Gastroesophageal sphincter (tissue), 4 donors: ENCODE measurements around the gene PSEN2. TPM values are rescaled to one million over a fixed set of nuclear protein-coding genes. Genes with fewer than 3 reads are reported as not detected.

Source experiments
- ATAC-seq: fragments of 150-250 bp; one replicate; pipeline ENCODE4 v1.9.1; 2016; ENCODE audit warnings: mild to moderate bottlenecking, moderate library complexity
- H3K27ac ChIP-seq, 4 donors: fragments of 200-600 bp; sonication (generic) in 3 of 4; 1 replicate in 3 of 4; 2 replicates in 1 of 4; pipeline ENCODE4 v1.5.1; 2016 to 2019
- H3K27me3 ChIP-seq: fragments of 200-600 bp; sonication (generic); one replicate; pipeline ENCODE4 v1.5.1; 2019
- H3K36me3 ChIP-seq, 2 donors: fragments of 200-600 bp; sonication (generic); one replicate each; pipeline ENCODE4 v1.5.1; 2019; ENCODE audit warnings: control low read depth in 1 of 2
- H3K4me1 ChIP-seq, 3 donors: fragments of 200-600 bp; sonication (generic); 1 replicate in 2 of 3; 2 replicates in 1 of 3; pipeline ENCODE4 v1.5.1; 2016 to 2019; ENCODE audit warnings: control low read depth in 2 of 3
- H3K4me3 ChIP-seq, 2 donors: fragments of 200-600 bp; sonication (generic); one replicate each; pipeline ENCODE4 v1.5.1; 2019; ENCODE audit warnings: mild to moderate bottlenecking in 1 of 2, moderate library complexity in 1 of 2
- H3K9me3 ChIP-seq, 3 donors: fragments of 200-600 bp; sonication (generic); one replicate each; pipeline ENCODE4 v1.5.1; 2017 to 2019; ENCODE audit warnings: control low read depth in 2 of 3
- CTCF ChIP-seq, 4 experiments: fragments of 200-600 bp in 2 of 4; fragments of 450-650 bp in 2 of 4; sonication (generic) in 1 of 4; IDR thresholded peaks; one replicate each; pipeline ENCODE4 v1.5.1; 2017 to 2019; ENCODE audit warnings: antibody characterized with exemption in 4 of 4, mild to moderate bottlenecking in 2 of 4, moderate library complexity in 2 of 4
- EP300 ChIP-seq: sonication (generic); formaldehyde crosslinking; IDR thresholded peaks from one replicate; pipeline ENCODE4 v1.6.1; 2017; ENCODE audit warnings: antibody characterized with exemption, mild to moderate bottlenecking
- POLR2A ChIP-seq, 2 donors: fragments of 450-650 bp; IDR thresholded peaks; one replicate each; pipeline ENCODE4 v1.6.1; 2017; ENCODE audit warnings: antibody characterized with exemption in 2 of 2, mild to moderate bottlenecking in 2 of 2, moderate library complexity in 1 of 2
- POLR2AphosphoS5 ChIP-seq: sonication (generic); formaldehyde crosslinking; IDR thresholded peaks from one replicate; pipeline ENCODE4 v1.6.1; 2017; ENCODE audit warnings: antibody characterized with exemption
- WGBS, 2 donors: methylation state at CpG; one replicate each; pipeline ENCODE4 v1.1.5; 2018; ENCODE audit warnings: low coverage in 1 of 2; 5-methylcytosine and 5-hydroxymethylcytosine counted together
- total RNA-seq, 4 donors: library from RNA; depleted of rRNA; stranded (reverse); fragments of >200 nt; gene quantifications; one replicate each; pipeline ENCODE4 v1.1.0, GENCODE V29; 2016

Gene PSEN2
- total RNA-seq, 4 donors from 2014 or later: 41.4 to 64.4 (median 42.5) TPM

- WGBS, 2 donors: 86 to 95% methylated on average over 2 of the region's 6 CpGs
- TF ChIP-seq CTCF (IDR thresholded peaks at IDR 0.05): no peak
- TF ChIP-seq POLR2A (IDR thresholded peaks at IDR 0.05): no peak
- no peak for TF ChIP-seq POLR2AphosphoS5
- TF ChIP-seq EP300: no peak
- ATAC-seq: no peak
These were observed 16.6 kb downstream of the PSEN2 start for GRCh38 chr1:226887006-226887405.

GRCh38 chr1:226888021-226888420 is 17.6 kb downstream of the PSEN2 start:
- no peaks in the 10 kb centered on the region for H3K9me3 ChIP-seq
- WGBS, 2 donors: 80% methylated on average over 1 of the region's 8 CpGs; no CpG with 5 or more reads in 1 of the 2 donors
- no peak for ATAC-seq
- H3K27ac ChIP-seq: no peak overlapping the region
- peaks cover 0 to 98% of the 10 kb centered on the region in 2 donors for H3K36me3 ChIP-seq
- H3K4me1 ChIP-seq: peaks cover 0 to 14% (median 0%) of the 10 kb centered on the region in 3 donors
- no peak overlapping the region for H3K4me3 ChIP-seq
- no peak for TF ChIP-seq CTCF (IDR thresholded peaks at IDR 0.05)
- no peak for TF ChIP-seq POLR2A (IDR thresholded peaks at IDR 0.05)
- TF ChIP-seq POLR2AphosphoS5: no peak
- no peak for TF ChIP-seq EP300
- no peaks in the 10 kb centered on the region for H3K27me3 ChIP-seq

More at GRCh38 chr1:226887006-226887405, 16.6 kb downstream of the PSEN2 start:
- peaks cover 0 to 23% (median 4%) of the 10 kb centered on the region in 3 donors for H3K4me1 ChIP-seq
- no peaks in the 10 kb centered on the region for H3K9me3 ChIP-seq
- H3K4me3 ChIP-seq: no peak overlapping the region
- H3K36me3 ChIP-seq: peaks cover 0 to 98% of the 10 kb centered on the region in 2 donors
- H3K27ac ChIP-seq: no peak overlapping the region
- no peaks in the 10 kb centered on the region for H3K27me3 ChIP-seq

- WGBS, 2 donors: 93% methylated on average over 3 of the region's 8 CpGs; no CpG with 5 or more reads in 1 of the 2 donors
These were observed 18.4 kb downstream of the PSEN2 start for GRCh38 chr1:226888816-226889215.

GRCh38 chr1:226889616-226890330 is 19.4 kb downstream of the PSEN2 start:
- no peaks in the 10 kb centered on the region for H3K9me3 ChIP-seq
- no peak for ATAC-seq
- no peaks in the 10 kb centered on the region for H3K27me3 ChIP-seq
- WGBS, 2 donors: 96% methylated on average over 4 of the region's 12 CpGs; no CpG with 5 or more reads in 1 of the 2 donors
- no peak overlapping the region for H3K27ac ChIP-seq
- H3K4me1 ChIP-seq: peaks cover 0 to 8% (median 0%) of the 10 kb centered on the region in 3 donors
- H3K36me3 ChIP-seq: peaks cover 0 to 100% of the 10 kb centered on the region in 2 donors
- TF ChIP-seq EP300 (no peak), CTCF (IDR thresholded peaks at IDR 0.05) (no peak), POLR2A (IDR thresholded peaks at IDR 0.05) (no peak)
- no peak overlapping the region for H3K4me3 ChIP-seq

More at GRCh38 chr1:226888816-226889215, 18.4 kb downstream of the PSEN2 start:
- TF ChIP-seq EP300: no peak
- TF ChIP-seq CTCF (IDR thresholded peaks at IDR 0.05): no peak
- TF ChIP-seq POLR2AphosphoS5: no peak
- TF ChIP-seq POLR2A (IDR thresholded peaks at IDR 0.05): no peak
- ATAC-seq: no peak
- Histone ChIP-seq H3K4me1 (peaks cover 0 to 10% (median 0%) of the 10 kb centered on the region in 3 donors), H3K36me3 (peaks cover 0 to 98% of the 10 kb centered on the region in 2 donors), H3K27ac (no peak overlapping the region), H3K9me3 (no peaks in the 10 kb centered on the region), H3K27me3 (no peaks in the 10 kb centered on the region), H3K4me3 (no peak overlapping the region)
